Sigmoid colon (tissue), 7 donors: ENCODE results near the gene NEK11. TPM values are rescaled to one million over a fixed set of nuclear protein-coding genes. Genes with fewer than 3 reads are reported as not detected.

Source experiments
- DNase-seq: peaks from one replicate; pipeline ENCODE4 v3.0.0-alpha.2; 2019
- H3K27ac ChIP-seq, 4 donors: fragments of 200-600 bp; sonication (generic); one replicate each; pipeline ENCODE4 v1.5.1; 2016 to 2019; ENCODE audit warnings: mild to moderate bottlenecking in 1 of 4
- H3K27me3 ChIP-seq, 3 donors: fragments of 200-600 bp; sonication (generic); one replicate each; pipeline ENCODE4 v1.5.1; 2019; ENCODE audit warnings: mild to moderate bottlenecking in 1 of 3
- H3K36me3 ChIP-seq, 4 donors: fragments of 200-600 bp; sonication (generic); one replicate each; pipeline ENCODE4 v1.5.1; 2016 to 2019
- H3K4me1 ChIP-seq, 4 donors: fragments of 200-600 bp; sonication (generic); one replicate each; pipeline ENCODE4 v1.5.1; 2017 to 2019
- H3K4me3 ChIP-seq, 4 donors: fragments of 200-600 bp; sonication (generic); one replicate each; pipeline ENCODE4 v1.5.1; 2017 to 2019; ENCODE audit warnings: mild to moderate bottlenecking in 2 of 4, moderate library complexity in 1 of 4
- H3K9me3 ChIP-seq, 4 donors: fragments of 200-600 bp in 3 of 4; sonication (generic) in 3 of 4; one replicate each; pipeline versions ENCODE4 v1.5.1 to v1.6.1; 2013 to 2019
- CTCF ChIP-seq, 4 experiments: fragments of 450-650 bp in 3 of 4; fragments of 200-600 bp in 1 of 4; IDR thresholded peaks; one replicate each; pipeline ENCODE4 v1.5.1; 2016 to 2019; ENCODE audit warnings: antibody characterized with exemption in 4 of 4, mild to moderate bottlenecking in 3 of 4, moderate library complexity in 2 of 4
- EP300 ChIP-seq, 4 donors: sonication (generic); formaldehyde crosslinking; IDR thresholded peaks; one replicate each; pipeline ENCODE4 v1.6.1; 2017; ENCODE audit warnings: antibody characterized with exemption in 4 of 4
- POLR2A ChIP-seq, 2 donors: fragments of 450-650 bp; IDR thresholded peaks; one replicate each; pipeline ENCODE4 v1.6.1; 2016; ENCODE audit warnings: antibody characterized with exemption in 2 of 2, mild to moderate bottlenecking in 2 of 2, moderate library complexity in 2 of 2
- POLR2AphosphoS5 ChIP-seq, 4 donors: sonication (generic); formaldehyde crosslinking; IDR thresholded peaks; one replicate each; pipeline ENCODE4 v1.6.1; 2017; ENCODE audit warnings: antibody characterized with exemption in 4 of 4
- WGBS, 2 donors: extraction: QIAGEN DNeasy Blood & Tissue Kit; methylation state at CpG; one replicate each; pipeline ENCODE4 v1.1.7; 2013; 5-methylcytosine and 5-hydroxymethylcytosine counted together
- intact Hi-C: fragments of 100-400 bp; cut with DNase I; formaldehyde crosslinking; loops from one replicate; pipeline ENCODE4 v1.15.1; 2023
- polyA plus RNA-seq, 3 donors: library from polyadenylated mRNA; stranded (reverse); fragments of 200-250 nt; gene quantifications; one replicate each; pipeline ENCODE4 v1.2.3, GENCODE V29; 2013
- total RNA-seq, 4 donors: library from RNA; depleted of rRNA; stranded (reverse); fragments of >200 nt; gene quantifications; one replicate each; pipeline ENCODE4 v1.1.0, GENCODE V29; 2016
- donor health status: healthy with polysubstance abuse.
- donor health status: Bipolar disorder and iron deficiency.
- donor health status: healthy.

NEK11 gene
- total and polyA plus RNA-seq, 7 donors = 1.6 to 12.2 (median 4.3) TPM

GRCh38 chr3:131303848-131304247 is 277.2 kb downstream of the NEK11 start:
- TF ChIP-seq POLR2AphosphoS5 (IDR thresholded peaks at IDR 0.05) (no peak), CTCF (IDR thresholded peaks at IDR 0.05) (no peak), POLR2A (IDR thresholded peaks at IDR 0.05) (no peak), EP300 (IDR thresholded peaks at IDR 0.05) (no peak)
- no peak overlapping the region for H3K4me3 ChIP-seq
- DNase-seq = no peak
- H3K36me3 ChIP-seq = no peaks in the 10 kb centered on the region
- no peaks in the 10 kb centered on the region for H3K4me1 ChIP-seq
- H3K27me3 ChIP-seq = no peaks in the 10 kb centered on the region
- intact Hi-C loops = no loop called here
- H3K27ac ChIP-seq = no peak overlapping the region
- H3K9me3 ChIP-seq = no peaks in the 10 kb centered on the region

- no peaks in the 10 kb centered on the region for H3K9me3 ChIP-seq
- intact Hi-C loops = no loop called here
- 85 to 87% methylated on average over 5 of the region's 5 CpGs for WGBS, 2 donors
- no peak overlapping the region for H3K4me3 ChIP-seq
- no peaks in the 10 kb centered on the region for H3K36me3 ChIP-seq
- DNase-seq = no peak
- no peak overlapping the region for H3K27ac ChIP-seq
- H3K27me3 ChIP-seq = no peaks in the 10 kb centered on the region
- H3K4me1 ChIP-seq = no peaks in the 10 kb centered on the region
- TF ChIP-seq POLR2A (IDR thresholded peaks at IDR 0.05) (no peak), POLR2AphosphoS5 (IDR thresholded peaks at IDR 0.05) (no peak), CTCF (IDR thresholded peaks at IDR 0.05) (no peak), EP300 (IDR thresholded peaks at IDR 0.05) (no peak)
Observed at GRCh38 chr3:131304890-131305289, 278.2 kb downstream of the NEK11 start.

GRCh38 chr3:131306242-131306641 is 279.6 kb downstream of the NEK11 start:
- H3K4me3 ChIP-seq = no peak overlapping the region
- TF ChIP-seq POLR2A (IDR thresholded peaks at IDR 0.05) (no peak), CTCF (IDR thresholded peaks at IDR 0.05) (no peak), EP300 (IDR thresholded peaks at IDR 0.05) (no peak)
- intact Hi-C loops = no loop called here
- no peaks in the 10 kb centered on the region for H3K27me3 ChIP-seq
- H3K36me3 ChIP-seq = no peaks in the 10 kb centered on the region
- no peaks in the 10 kb centered on the region for H3K9me3 ChIP-seq
- DNase-seq = no peak
- H3K27ac ChIP-seq = no peak overlapping the region
- H3K4me1 ChIP-seq = no peaks in the 10 kb centered on the region

GRCh38 chr3:131314318-131314717 is 287.6 kb downstream of the NEK11 start:
- no peak for DNase-seq
- no peak for TF ChIP-seq EP300 (IDR thresholded peaks at IDR 0.05)
- TF ChIP-seq POLR2A (IDR thresholded peaks at IDR 0.05) = no peak
- TF ChIP-seq POLR2AphosphoS5 (IDR thresholded peaks at IDR 0.05) = no peak
- no peak for TF ChIP-seq CTCF (IDR thresholded peaks at IDR 0.05)
- intact Hi-C loops = no loop called here
- Histone ChIP-seq H3K9me3 (no peaks in the 10 kb centered on the region), H3K27me3 (no peaks in the 10 kb centered on the region), H3K4me3 (no peak overlapping the region), H3K36me3 (no peaks in the 10 kb centered on the region), H3K27ac (no peak overlapping the region), H3K4me1 (no peaks in the 10 kb centered on the region)

- DNase-seq = no peak
- Histone ChIP-seq H3K36me3 (no peaks in the 10 kb centered on the region), H3K4me1 (no peaks in the 10 kb centered on the region), H3K27ac (no peak overlapping the region), H3K27me3 (no peaks in the 10 kb centered on the region), H3K9me3 (no peaks in the 10 kb centered on the region), H3K4me3 (no peak overlapping the region)
- TF ChIP-seq POLR2A (IDR thresholded peaks at IDR 0.05) (no peak), EP300 (IDR thresholded peaks at IDR 0.05) (no peak), POLR2AphosphoS5 (IDR thresholded peaks at IDR 0.05) (no peak), CTCF (IDR thresholded peaks at IDR 0.05) (no peak)
- intact Hi-C loops = no loop called here
- 92 to 95% methylated on average over 2 of the region's 2 CpGs for WGBS, 2 donors
Observed at GRCh38 chr3:131315162-131315561, 288.5 kb downstream of the NEK11 start.
